Skeletal muscle tissue (tissue), 4 donors: ENCODE data around the gene BNIPL. TPM values are rescaled to one million over a fixed set of nuclear protein-coding genes. Genes with fewer than 3 reads are reported as not detected.

ENCODE experiments used
- H3K27ac ChIP-seq: one replicate; pipeline ENCODE4 v1.7.0; 2013; ENCODE audit warnings: mild to moderate bottlenecking, low read depth, low read length, inconsistent platforms
- H3K27me3 ChIP-seq, 3 donors: one replicate each; pipeline ENCODE4 v1.7.0; 2013; ENCODE audit warnings: low read length in 3 of 3; ENCODE audit not compliant: control insufficient read depth in 3 of 3, insufficient read depth in 3 of 3
- H3K36me3 ChIP-seq, 3 donors: one replicate each; pipeline ENCODE4 v1.7.0; 2013; ENCODE audit warnings: low read length in 3 of 3; ENCODE audit not compliant: control insufficient read depth in 3 of 3, insufficient read depth in 3 of 3
- H3K4me1 ChIP-seq, 3 donors: one replicate each; pipeline ENCODE4 v1.7.0; 2013; ENCODE audit warnings: low read length in 3 of 3, mild to moderate bottlenecking in 3 of 3; ENCODE audit not compliant: control insufficient read depth in 3 of 3, insufficient read depth in 3 of 3
- H3K4me3 ChIP-seq, 3 donors: one replicate each; pipeline ENCODE4 v1.7.0; 2013; ENCODE audit warnings: low read length in 3 of 3
- H3K9ac ChIP-seq, 3 donors: one replicate each; pipeline ENCODE4 v1.7.0; 2013; ENCODE audit warnings: low read length in 3 of 3, mild to moderate bottlenecking in 3 of 3, moderate library complexity in 2 of 3, low read depth in 1 of 3
- H3K9me3 ChIP-seq, 3 donors: one replicate each; pipeline ENCODE4 v1.7.0; 2013; ENCODE audit warnings: low read length in 3 of 3; ENCODE audit not compliant: control insufficient read depth in 3 of 3
- total RNA-seq: library from RNA; depleted of rRNA; stranded (reverse); fragments of >200 nt; gene quantifications from one replicate; pipeline ENCODE4 v1.2.3, GENCODE V29; 2014
- donor health status: Osteomylitis.

Gene BNIPL
- total RNA-seq, 1 donor from 2014 or later: 0.52 TPM

GRCh38 chr1:151060657-151061421, 24.5 kb downstream of the BNIPL start:
- peaks cover 29 to 36% (median 34%) of the 10 kb centered on the region in 3 donors for H3K4me1 ChIP-seq
- H3K9me3 ChIP-seq: no peaks in the 10 kb centered on the region
- H3K27me3 ChIP-seq: no peaks in the 10 kb centered on the region
- H3K4me3 ChIP-seq: peak overlapping the region; percentile 93 to 98 (median 94)
- H3K27ac ChIP-seq: peak overlapping the region; percentile 93
- H3K36me3 ChIP-seq: peaks cover 0 to 13% (median 3%) of the 10 kb centered on the region in 3 donors
- peak overlapping the region; percentile 90 to 96 (median 90) for H3K9ac ChIP-seq

- Histone ChIP-seq H3K27ac (no peak overlapping the region), H3K4me1 (peaks cover 21 to 27% (median 25%) of the 10 kb centered on the region in 3 donors), H3K9me3 (no peaks in the 10 kb centered on the region), H3K9ac (no peak overlapping the region), H3K27me3 (no peaks in the 10 kb centered on the region), H3K4me3 (no peak overlapping the region), H3K36me3 (peaks cover 0 to 6% (median 0%) of the 10 kb centered on the region in 3 donors)
These were observed 25.3 kb downstream of the BNIPL start for GRCh38 chr1:151061704-151062103.

GRCh38 chr1:151062741-151063371, 26.5 kb downstream of the BNIPL start:
- Histone ChIP-seq H3K9me3 (no peaks in the 10 kb centered on the region), H3K4me1 (peaks cover 11 to 16% (median 13%) of the 10 kb centered on the region in 3 donors), H3K4me3 (no peak overlapping the region), H3K27ac (no peak overlapping the region), H3K27me3 (no peaks in the 10 kb centered on the region), H3K9ac (no peak overlapping the region), H3K36me3 (peaks cover 0 to under 1% (median 0%) of the 10 kb centered on the region in 3 donors)

GRCh38 chr1:151065089-151065645, 28.8 kb downstream of the BNIPL start:
- no peaks in the 10 kb centered on the region for H3K27me3 ChIP-seq
- H3K27ac ChIP-seq: no peak overlapping the region
- H3K4me3 ChIP-seq: no peak overlapping the region
- no peaks in the 10 kb centered on the region for H3K36me3 ChIP-seq
- no peak overlapping the region for H3K9ac ChIP-seq
- H3K9me3 ChIP-seq: no peaks in the 10 kb centered on the region
- H3K4me1 ChIP-seq: peaks cover 4 to 12% (median 9%) of the 10 kb centered on the region in 3 donors

GRCh38 chr1:151067185-151067584, 30.8 kb downstream of the BNIPL start:
- Histone ChIP-seq H3K9ac (no peak overlapping the region), H3K4me3 (no peak overlapping the region), H3K9me3 (no peaks in the 10 kb centered on the region), H3K4me1 (peaks cover 4 to 16% (median 10%) of the 10 kb centered on the region in 3 donors), H3K27me3 (no peaks in the 10 kb centered on the region), H3K36me3 (no peaks in the 10 kb centered on the region), H3K27ac (no peak overlapping the region)

- peak overlapping the region; percentile 95 for H3K27ac ChIP-seq
These were observed 32.7 kb downstream of the BNIPL start for GRCh38 chr1:151069103-151069486.

DNA sequence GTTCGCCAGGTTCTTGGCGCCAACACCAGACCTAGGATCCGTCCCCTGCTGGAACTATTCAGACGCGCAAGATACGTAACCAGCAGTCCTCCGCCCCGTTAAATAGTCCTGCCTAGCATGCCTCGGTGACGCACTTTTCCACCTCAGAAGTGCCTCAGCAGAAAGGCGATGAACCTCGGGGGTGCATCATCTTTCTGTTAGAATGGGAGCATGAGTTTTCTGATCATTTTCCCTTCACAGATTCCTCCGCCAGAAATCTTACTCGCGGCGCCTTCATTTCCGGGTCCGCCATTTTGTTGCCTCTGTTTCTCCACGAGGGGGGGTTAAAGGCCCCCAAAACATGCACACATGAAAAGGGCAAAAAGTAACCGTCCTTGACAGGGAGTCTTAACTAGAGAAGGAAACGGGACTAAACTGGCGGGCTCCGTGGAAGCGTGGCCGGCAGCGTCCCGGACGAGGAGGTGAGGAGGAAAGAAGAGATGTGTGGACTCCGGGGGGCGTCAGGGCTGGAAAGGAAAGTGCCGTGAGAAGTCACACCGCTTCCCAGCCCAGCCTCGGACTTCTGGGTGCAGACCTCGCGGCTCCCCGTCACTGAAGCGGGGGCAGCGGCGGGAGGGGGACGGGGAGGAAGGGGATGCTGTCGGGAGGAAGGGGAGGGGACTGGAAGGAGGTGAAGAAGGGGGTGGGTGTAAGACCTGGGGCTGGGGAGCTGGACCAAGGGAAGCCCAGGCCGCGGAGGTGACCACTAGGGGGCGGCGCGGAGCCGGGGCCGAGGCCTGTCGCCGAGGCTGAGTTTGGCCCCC, 34.3 kb downstream of the BNIPL start, which contains the start of gene GABPB2:
Gene GABPB2 (plus strand): TSS at position 288 of the 803 bp plus-strand sequence. CDS start 17,429 bp downstream, outside the sequence.
- H3K27ac ChIP-seq: peak within 1 kb of the TSS; percentile 95
- H3K9me3 ChIP-seq: no peaks in the 10 kb centered on the region
- no peaks in the 10 kb centered on the region for H3K27me3 ChIP-seq
- H3K9ac ChIP-seq: peak within 1 kb of the TSS; percentile 87 to 98 (median 97)
- H3K36me3 ChIP-seq: peaks cover 0 to 4% (median 4%) of the 10 kb centered on the region in 3 donors
- peak within 1 kb of the TSS; percentile 96 to 97 (median 96) for H3K4me3 ChIP-seq
- H3K4me1 ChIP-seq: peaks cover 4 to 16% (median 10%) of the 10 kb centered on the region in 3 donors

More at GRCh38 chr1:151069103-151069486, 32.7 kb downstream of the BNIPL start:
- Histone ChIP-seq H3K36me3 (peaks cover 0 to 4% (median 2%) of the 10 kb centered on the region in 3 donors), H3K4me1 (peaks cover 4 to 16% (median 10%) of the 10 kb centered on the region in 3 donors), H3K27me3 (no peaks in the 10 kb centered on the region), H3K9ac (peak overlapping the region in 1 of 3 donors; percentile 47), H3K4me3 (no peak overlapping the region), H3K9me3 (no peaks in the 10 kb centered on the region)

GRCh38 chr1:151072224-151072623, 35.8 kb downstream of the BNIPL start:
- H3K9me3 ChIP-seq: no peaks in the 10 kb centered on the region
- H3K4me1 ChIP-seq: peaks cover 4 to 16% (median 10%) of the 10 kb centered on the region in 3 donors
- no peak overlapping the region for H3K4me3 ChIP-seq
- H3K27me3 ChIP-seq: no peaks in the 10 kb centered on the region
- H3K36me3 ChIP-seq: peaks cover 0 to 4% (median 4%) of the 10 kb centered on the region in 3 donors
- H3K9ac ChIP-seq: no peak overlapping the region
- peak overlapping the region; percentile 95 for H3K27ac ChIP-seq

- Histone ChIP-seq H3K36me3 (peaks cover 0 to 5% (median 0%) of the 10 kb centered on the region in 3 donors), H3K27ac (no peak overlapping the region), H3K9me3 (no peaks in the 10 kb centered on the region), H3K27me3 (no peaks in the 10 kb centered on the region), H3K4me3 (no peak overlapping the region), H3K9ac (no peak overlapping the region), H3K4me1 (no peaks in the 10 kb centered on the region)
These were observed 49.7 kb downstream of the BNIPL start for GRCh38 chr1:151085953-151086559.
